ENCODE data around the gene AGPAT4. TPM values are rescaled to one million over a fixed set of nuclear protein-coding genes. Genes with fewer than 3 reads are reported as not detected.

Gene AGPAT4
- total and polyA plus RNA-seq, 2 of the 4 experiments (the other 2 are of a cell fraction) = 3.6 to 3.8 TPM

GRCh38 chr6:161128230-161128629 lies 145.6 kb downstream of the AGPAT4 start:
- peak overlapping the region; percentile 58; the same call in 1 of the 2 replicates for H3K4ac ChIP-seq (ENCODE audit: low read depth, low read length)
- H4K5ac ChIP-seq (ENCODE audit: low read depth, low read length) = no peak overlapping the region
- H3K18ac ChIP-seq (ENCODE audit: low read depth, low read length) = no peak overlapping the region
- no peaks in the 10 kb centered on the region for H4K20me1 ChIP-seq (ENCODE audit: insufficient read depth, low read length)
- ChIA-PET POLR2A (ENCODE audit: unreplicated experiment) (no interaction called here), CTCF (interaction anchor here (1.0 kb wide), 1 partner anchor 11 kb away, joined by 3 read pairs; no protein-coding TSS in a partner anchor)
- DNase-seq (no peak), ATAC-seq (ENCODE audit: low read depth) (peak; percentile 37)
- H3K9me1 ChIP-seq (ENCODE audit: insufficient read depth, low read length) = peaks cover 2% of the 10 kb centered on the region
- H3K56ac ChIP-seq (ENCODE audit: extremely low read depth, insufficient read depth, low read length) = no peak overlapping the region
- no peak overlapping the region for H2BK15ac ChIP-seq (ENCODE audit: low read depth, low read length)
- H3K4me2 ChIP-seq (ENCODE audit: low read depth, low read length) = no peak overlapping the region
- H2BK20ac ChIP-seq (ENCODE audit: low read depth, low read length) = no peak overlapping the region
- BruUV-seq (replicated peaks) = no TSS peak
- H3K27me3 ChIP-seq (ENCODE audit: control insufficient read depth, insufficient read depth, low read length) = no peaks in the 10 kb centered on the region
- WGBS, 2 experiments (ENCODE audit: extremely low coverage in 2 of 2, insufficient read length in 1 of 2) = no CpG with 5 or more reads among the region's 2 CpGs
- H3K9me3 ChIP-seq (ENCODE audit: control insufficient read depth, insufficient read depth, low read length) = no peaks in the 10 kb centered on the region
- H3K4me3 ChIP-seq (ENCODE audit: insufficient read depth, low read depth, low read length) = no peak overlapping the region
- H3K27ac ChIP-seq (ENCODE audit: insufficient read depth, low read length) = no peak overlapping the region
- in situ Hi-C loops (cut with MboI; ENCODE audit: low sequenced_read_pairs) = no loop called here
- no peaks in the 10 kb centered on the region; a peak in 1 of 4 replicates for H3K79me1 ChIP-seq (ENCODE audit: low read depth in 1 of 2, low read length in 2 of 2)
- H2AFZ ChIP-seq (replicated peaks; ENCODE audit: low read length, poor library complexity) = no peak overlapping the region
- no peak overlapping the region for H3K9ac ChIP-seq (ENCODE audit: low read depth, low read length)
- H2AK5ac ChIP-seq (ENCODE audit: low read depth, low read length) = no peak overlapping the region
- peak overlapping the region; percentile 60; the same call in 1 of the 2 replicates for H3K14ac ChIP-seq (replicated peaks; ENCODE audit: low read depth, low read length)
- H4K8ac ChIP-seq (ENCODE audit: low read depth in 2 of 2, low read length in 2 of 2) = no peak overlapping the region
- H3K4me1 ChIP-seq (ENCODE audit: control insufficient read depth, insufficient read depth, low read length) = peaks cover 4% of the 10 kb centered on the region; the same call in 1 of the 2 replicates
- no peak overlapping the region for H2AK9ac ChIP-seq (replicated peaks; ENCODE audit: low read depth, low read length, poor library complexity)
- dilution Hi-C loops (cut with HindIII; ENCODE audit: low sequenced_read_pairs, unreplicated experiment) = no loop called here
- intact Hi-C loops (cut with micrococcal nuclease) = no loop called here
- H2BK120ac ChIP-seq (ENCODE audit: low read depth, low read length) = no peak overlapping the region
- H3K23ac ChIP-seq (ENCODE audit: low read depth, low read length) = no peak overlapping the region
- no peak for TF ChIP-seq FOS (IDR thresholded peaks at IDR 0.05; ENCODE audit: low read depth, low read length)
- no peak for TF ChIP-seq USF2 (IDR thresholded peaks at IDR 0.05; ENCODE audit: low read depth, low read length)
- no peak for TF ChIP-seq CEBPB (IDR thresholded peaks at IDR 0.05; ENCODE audit: low read depth, low read length)
- TF ChIP-seq MAFK (IDR thresholded peaks at IDR 0.05; ENCODE audit: low read depth, low read length) = no peak
- no peak for TF ChIP-seq ELK1 (IDR thresholded peaks at IDR 0.05; ENCODE audit: borderline replicate concordance, low read depth, low read length)
- no peak for TF ChIP-seq RAD21 (IDR thresholded peaks at IDR 0.05; ENCODE audit: low read length)
- no peak for TF ChIP-seq RCOR1 (IDR thresholded peaks at IDR 0.05; ENCODE audit: insufficient replicate concordance, low read length)
- TF ChIP-seq MXI1 (IDR thresholded peaks at IDR 0.05; ENCODE audit: borderline replicate concordance, low read depth, low read length) = no peak
- TF ChIP-seq CHD1 (IDR thresholded peaks at IDR 0.05; ENCODE audit: low read depth, low read length) = no peak
- TF ChIP-seq CTCF (conservative IDR thresholded peaks at IDR 0.05; ENCODE audit: low read depth, low read length) = no peak
- TF ChIP-seq MAZ (IDR thresholded peaks at IDR 0.05; ENCODE audit: borderline replicate concordance, low read depth, low read length) = no peak
- no peak for TF ChIP-seq NFE2L2 (IDR thresholded peaks at IDR 0.05; ENCODE audit: low read depth, low read length)
- TF ChIP-seq RFX5 (IDR thresholded peaks at IDR 0.05; ENCODE audit: low read depth, low read length) = no peak
- no peak for TF ChIP-seq POLR2A (IDR thresholded peaks at IDR 0.05; ENCODE audit: low read depth, low read length)
- TF ChIP-seq SMC3 (IDR thresholded peaks at IDR 0.05; ENCODE audit: low read depth, low read length) = no peak
- no peak for TF ChIP-seq BHLHE40 (IDR thresholded peaks at IDR 0.05; ENCODE audit: low read depth, low read length)
- peak overlapping the region; percentile 15 for H2BK5ac ChIP-seq (ENCODE audit: low read depth, low read length, poor library complexity, severe bottlenecking)
- no peak overlapping the region for H4K91ac ChIP-seq (ENCODE audit: insufficient read depth, low read depth, low read length)
- H3K36me3 ChIP-seq (ENCODE audit: control insufficient read depth, insufficient read depth, low read length) = peaks cover 5% of the 10 kb centered on the region
